ENCODE results near the gene ARID1B.

DNA sequence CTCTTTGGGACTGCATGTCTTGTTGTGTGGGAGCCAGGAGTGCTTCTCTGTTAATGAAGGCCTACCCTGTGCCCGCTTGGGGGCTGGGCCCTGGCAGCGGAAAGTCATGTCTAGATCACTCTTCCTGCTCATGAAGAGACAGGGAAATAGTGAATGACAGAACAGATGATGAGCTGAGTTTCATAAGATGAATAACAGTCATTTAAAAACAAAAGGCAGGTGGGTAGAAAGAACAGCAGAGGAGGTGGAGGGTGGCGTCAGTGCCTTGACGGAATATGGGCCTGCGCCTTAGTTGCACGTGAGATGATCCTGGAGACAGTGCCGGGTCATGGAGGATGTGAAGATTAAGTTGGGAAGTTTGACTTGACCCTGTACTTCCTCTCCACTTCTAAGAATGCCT is 85.5 kb downstream of the ARID1B start:
- TF ChIP-seq CTCF (IDR thresholded peaks at IDR 0.05): no peak
- no peak for TF ChIP-seq POLR2A (IDR thresholded peaks at IDR 0.05)
- TF ChIP-seq POLR2AphosphoS5 (IDR thresholded peaks at IDR 0.05): no peak
- no peak for TF ChIP-seq EP300 (IDR thresholded peaks at IDR 0.05)
